ENCODE data around the gene NOTCH4. TPM values are rescaled to one million over a fixed set of nuclear protein-coding genes. Genes with fewer than 3 reads are reported as not detected.
A peak's percentile ranks its signal among the peaks of the same experiment; 100 is the strongest.

The NOTCH4 gene
- total and polyA plus RNA-seq, 9 of the 15 experiments (the other 6 are each of a cell fraction or from before 2014, with no cell fraction given), result 0.24 to 4.3 (median 1.7) TPM

GRCh38 chr6:32154514-32155161 is 69.2 kb downstream of the NOTCH4 start (continued):
- TF ChIP-seq RERE (CRISPR knock-in tag; IDR thresholded peaks at IDR 0.05; ENCODE audit: borderline replicate concordance) (peak; percentile 26; the same call in 1 of the 2 replicates), SMARCA5 (IDR thresholded peaks at IDR 0.05) (peak; percentile 48; the same call in 1 of the 2 replicates), XRCC3 (IDR thresholded peaks at IDR 0.05) (no peak), JUND (IDR thresholded peaks at IDR 0.05; ENCODE audit: borderline replicate concordance, low read depth, low read length) (no peak), JUND (tag; IDR thresholded peaks at IDR 0.05; ENCODE audit: borderline replicate concordance, low read depth, low read length) (peak; percentile 39; the same call in 2 of the 3 replicates), RBFOX2 (IDR thresholded peaks at IDR 0.05; ENCODE audit: low read depth, low read length) (peak; percentile 83), ZC3H11A (IDR thresholded peaks at IDR 0.05; ENCODE audit: low read depth, low read length) (no peak), ZMIZ1 (IDR thresholded peaks at IDR 0.05; ENCODE audit: low read depth in 2 of 2, low read length in 2 of 2) (peak in 1 of 2 experiments; percentile 16; a peak in 1 of 4 replicates), KDM1A (IDR thresholded peaks at IDR 0.05) (peak in 1 of 2 experiments; percentile 50; a peak in 1 of 4 replicates), ZBTB7A (IDR thresholded peaks at IDR 0.05; ENCODE audit: borderline replicate concordance, control insufficient read depth, low read depth, low read length) (peak; percentile 93), BCOR (IDR thresholded peaks at IDR 0.05) (peak; percentile 32; the same call in 1 of the 2 replicates), MNT (conservative IDR thresholded peaks at IDR 0.05) (peak; percentile 92 to 96), CBFB (CRISPR knock-in tag; IDR thresholded peaks at IDR 0.05) (peak; percentile 78; the same call in 1 of the 2 replicates), ZBTB43 (CRISPR knock-in tag; IDR thresholded peaks at IDR 0.05) (0 out of 2 replicates have a peak, but pooled peaks have one; percentile 21)

All from K562 (cell line).